ENCODE data around the gene SMAD3. TPM values are rescaled to one million over a fixed set of nuclear protein-coding genes. Genes with fewer than 3 reads are reported as not detected.

SMAD3 gene
- total RNA-seq, 1 donor from 2014 or later = 18.8 TPM

- H3K27me3 ChIP-seq (ENCODE audit: low read depth) = no peaks in the 10 kb centered on the region
- H3K9me3 ChIP-seq (replicated peaks) = no peaks in the 10 kb centered on the region
- DNase-seq = peak; percentile 37
- H3K36me3 ChIP-seq = no peaks in the 10 kb centered on the region
- H3K4me1 ChIP-seq = peaks cover 92% of the 10 kb centered on the region
- H3K4me3 ChIP-seq = peak overlapping the region; percentile 29
- H3K27ac ChIP-seq (replicated peaks) = peak overlapping the region; percentile 80
- no peak for TF ChIP-seq CTCF (IDR thresholded peaks at IDR 0.05; ENCODE audit: borderline replicate concordance)
- intact Hi-C loops (cut with micrococcal nuclease) = no loop called here
Measured at GRCh38 chr15:67080118-67080899, 14.9 kb downstream of the SMAD3 start.

- H3K27ac ChIP-seq (replicated peaks) = peak overlapping the region; percentile 80
- H3K9me3 ChIP-seq (replicated peaks) = no peaks in the 10 kb centered on the region
- peak overlapping the region; percentile 29 for H3K4me3 ChIP-seq
- intact Hi-C loops (cut with micrococcal nuclease) = no loop called here
- H3K36me3 ChIP-seq = no peaks in the 10 kb centered on the region
- peak; percentile 29 for DNase-seq
- no peaks in the 10 kb centered on the region for H3K27me3 ChIP-seq (ENCODE audit: low read depth)
- TF ChIP-seq CTCF (IDR thresholded peaks at IDR 0.05; ENCODE audit: borderline replicate concordance) = no peak
- H3K4me1 ChIP-seq = peaks cover 92% of the 10 kb centered on the region
Measured at GRCh38 chr15:67080900-67081431, 15.6 kb downstream of the SMAD3 start.

- DNase-seq = no peak
- Histone ChIP-seq H3K4me3 (no peak overlapping the region), H3K9me3 (replicated peaks) (no peaks in the 10 kb centered on the region), H3K27ac (replicated peaks) (no peak overlapping the region), H3K4me1 (peaks cover 92% of the 10 kb centered on the region), H3K27me3 (ENCODE audit: low read depth) (no peaks in the 10 kb centered on the region), H3K36me3 (no peaks in the 10 kb centered on the region)
- TF ChIP-seq CTCF (IDR thresholded peaks at IDR 0.05; ENCODE audit: borderline replicate concordance) = no peak
- intact Hi-C loops (cut with micrococcal nuclease) = no loop called here
Measured at GRCh38 chr15:67082007-67082536, 16.7 kb downstream of the SMAD3 start.

GRCh38 chr15:67083135-67083762, 17.8 kb downstream of the SMAD3 start:
- no peaks in the 10 kb centered on the region for H3K27me3 ChIP-seq (ENCODE audit: low read depth)
- no peak overlapping the region for H3K27ac ChIP-seq (replicated peaks)
- H3K4me1 ChIP-seq = peaks cover 92% of the 10 kb centered on the region
- H3K9me3 ChIP-seq (replicated peaks) = no peaks in the 10 kb centered on the region
- H3K36me3 ChIP-seq = no peaks in the 10 kb centered on the region
- intact Hi-C loops (cut with micrococcal nuclease) = no loop called here
- TF ChIP-seq CTCF (IDR thresholded peaks at IDR 0.05; ENCODE audit: borderline replicate concordance) = no peak
- DNase-seq = no peak
- H3K4me3 ChIP-seq = no peak overlapping the region

- TF ChIP-seq CTCF (IDR thresholded peaks at IDR 0.05; ENCODE audit: borderline replicate concordance) = no peak
- DNase-seq = no peak
- Histone ChIP-seq H3K36me3 (no peaks in the 10 kb centered on the region), H3K4me3 (no peak overlapping the region), H3K9me3 (replicated peaks) (no peaks in the 10 kb centered on the region), H3K4me1 (peaks cover 100% of the 10 kb centered on the region), H3K27ac (replicated peaks) (no peak overlapping the region), H3K27me3 (ENCODE audit: low read depth) (no peaks in the 10 kb centered on the region)
- intact Hi-C loops (cut with micrococcal nuclease) = no loop called here
Measured at GRCh38 chr15:67084561-67084960, 19.2 kb downstream of the SMAD3 start.

All from left ventricle myocardium inferior (tissue), 1 donor.